ENCODE measurements around the gene RHOBTB1.

GRCh38 chr10:60948851-60949250 is 4.9 kb upstream of the RHOBTB1 start:
- TF ChIP-seq, protein P1, sequence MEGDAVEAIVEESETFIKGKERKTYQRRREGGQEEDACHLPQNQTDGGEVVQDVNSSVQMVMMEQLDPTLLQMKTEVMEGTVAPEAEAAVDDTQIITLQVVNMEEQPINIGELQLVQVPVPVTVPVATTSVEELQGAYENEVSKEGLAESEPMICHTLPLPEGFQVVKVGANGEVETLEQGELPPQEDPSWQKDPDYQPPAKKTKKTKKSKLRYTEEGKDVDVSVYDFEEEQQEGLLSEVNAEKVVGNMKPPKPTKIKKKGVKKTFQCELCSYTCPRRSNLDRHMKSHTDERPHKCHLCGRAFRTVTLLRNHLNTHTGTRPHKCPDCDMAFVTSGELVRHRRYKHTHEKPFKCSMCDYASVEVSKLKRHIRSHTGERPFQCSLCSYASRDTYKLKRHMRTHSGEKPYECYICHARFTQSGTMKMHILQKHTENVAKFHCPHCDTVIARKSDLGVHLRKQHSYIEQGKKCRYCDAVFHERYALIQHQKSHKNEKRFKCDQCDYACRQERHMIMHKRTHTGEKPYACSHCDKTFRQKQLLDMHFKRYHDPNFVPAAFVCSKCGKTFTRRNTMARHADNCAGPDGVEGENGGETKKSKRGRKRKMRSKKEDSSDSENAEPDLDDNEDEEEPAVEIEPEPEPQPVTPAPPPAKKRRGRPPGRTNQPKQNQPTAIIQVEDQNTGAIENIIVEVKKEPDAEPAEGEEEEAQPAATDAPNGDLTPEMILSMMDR (IDR thresholded peaks at IDR 0.05 in 4 of 5, conservative IDR thresholded peaks at IDR 0.05 in 1 of 5), result no peak
- no peak for TF ChIP-seq POLR2A (IDR thresholded peaks at IDR 0.05)
